ENCODE data around the gene MFNG. TPM values are rescaled to one million over a fixed set of nuclear protein-coding genes. Genes with fewer than 3 reads are reported as not detected.

Gene MFNG
- total RNA-seq, 1 experiment from 2014 or later = 3.3 TPM

DNA sequence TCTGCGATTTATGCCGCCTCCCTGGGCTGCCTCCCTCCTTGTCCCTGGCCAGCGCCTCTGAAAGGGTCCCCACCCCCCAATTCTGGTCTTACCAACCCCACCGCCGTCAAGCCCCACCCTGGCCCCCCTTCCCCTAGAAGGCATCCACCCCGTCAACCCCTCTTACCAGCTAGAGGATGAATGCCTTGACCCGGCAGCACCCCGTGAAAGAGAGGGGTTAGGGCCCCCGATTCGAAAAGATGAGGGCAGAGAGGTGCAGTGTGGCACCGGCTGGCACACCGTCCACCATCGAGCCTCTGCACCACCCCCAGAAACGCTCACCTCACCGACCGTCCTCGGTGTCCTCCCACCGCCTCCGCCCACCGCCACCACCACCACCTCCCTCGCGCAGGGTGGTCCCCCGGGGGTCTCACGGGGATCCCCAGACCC lies 59.5 kb downstream of the MFNG start:
- Histone ChIP-seq H3K56ac (ENCODE audit: insufficient read length, low read depth, low read length) (no peak overlapping the region), H3T11ph (ENCODE audit: low read length) (no peak overlapping the region), H3K18ac (ENCODE audit: insufficient read length, low read depth, low read length) (no peak overlapping the region), H3K27me3 (ENCODE audit: insufficient read depth, low read length) (peaks cover 21% of the 10 kb centered on the region), H3K79me1 (ENCODE audit: insufficient read depth, low read depth, low read length, poor library complexity, severe bottlenecking) (no peaks in the 10 kb centered on the region), H4K20me1 (ENCODE audit: control insufficient read depth, insufficient read depth, insufficient read length) (no peaks in the 10 kb centered on the region), H2BK15ac (ENCODE audit: low read depth, low read length) (no peak overlapping the region), H4K5ac (ENCODE audit: insufficient read length, low read depth, low read length) (no peak overlapping the region), H3K9ac (ENCODE audit: extremely low read depth, insufficient read length, low read length) (no peak overlapping the region), H2BK5ac (ENCODE audit: insufficient read length, low read length) (no peak overlapping the region), H3K9me3 (ENCODE audit: control insufficient read depth, low read depth, low read length) (no peaks in the 10 kb centered on the region), H3K4ac (ENCODE audit: low read depth, low read length) (no peak overlapping the region), H3K4me2 (ENCODE audit: insufficient read depth, insufficient read length, low read length) (peak overlapping the region; percentile 56), H2BK120ac (ENCODE audit: low read depth, low read length, poor library complexity, severe bottlenecking) (no peak overlapping the region), H3K27ac (ENCODE audit: insufficient read length, low read depth, low read length) (no peak overlapping the region), H2BK12ac (ENCODE audit: insufficient read length, low read depth, low read length) (no peak overlapping the region), H2AK5ac (ENCODE audit: insufficient read length, low read length) (no peak overlapping the region), H2AFZ (ENCODE audit: low read length) (no peak overlapping the region), H4K91ac (ENCODE audit: insufficient read length, low read depth, low read length) (no peak overlapping the region), H3K4me1 (ENCODE audit: insufficient read depth, low read length) (no peaks in the 10 kb centered on the region), H3K14ac (ENCODE audit: insufficient read depth, low read length) (no peak overlapping the region), H4K8ac (replicated peaks; ENCODE audit: insufficient read length, low read depth, low read length) (no peak overlapping the region), H3K23ac (ENCODE audit: insufficient read length, low read depth, low read length) (no peak overlapping the region), H3K79me2 (ENCODE audit: insufficient read depth, low read length) (no peaks in the 10 kb centered on the region), H2BK20ac (ENCODE audit: low read depth, low read length, poor library complexity, severe bottlenecking) (no peak overlapping the region), H3K23me2 (ENCODE audit: insufficient read length, low read depth, low read length, poor library complexity, severe bottlenecking) (peaks cover 6% of the 10 kb centered on the region)
- peaks cover 75% of the 10 kb centered on the region for H3K27me3 Mint-ChIP-seq (ENCODE audit: low read depth)
- peaks cover 16 to 33% of the 10 kb centered on the region in 2 experiments for H3K4me1 Mint-ChIP-seq
- DNase-seq = no peak
- H3K27ac Mint-ChIP-seq = no peak overlapping the region
- no CpG with 5 or more reads among the region's 24 CpGs for WGBS (ENCODE audit: extremely low coverage, insufficient read length, low lambda C conversion rate)
- peak overlapping the region; percentile 58 to 83 for H3K4me3 Mint-ChIP-seq
- H3K36me3 Mint-ChIP-seq (ENCODE audit: insufficient read depth in 1 of 3, low read depth in 3 of 3) = no peaks in the 10 kb centered on the region; a peak in 1 of 7 replicates
- H3K9me3 Mint-ChIP-seq = no peaks in the 10 kb centered on the region; a peak in 2 of 5 replicates
- TF ChIP-seq, protein P1, sequence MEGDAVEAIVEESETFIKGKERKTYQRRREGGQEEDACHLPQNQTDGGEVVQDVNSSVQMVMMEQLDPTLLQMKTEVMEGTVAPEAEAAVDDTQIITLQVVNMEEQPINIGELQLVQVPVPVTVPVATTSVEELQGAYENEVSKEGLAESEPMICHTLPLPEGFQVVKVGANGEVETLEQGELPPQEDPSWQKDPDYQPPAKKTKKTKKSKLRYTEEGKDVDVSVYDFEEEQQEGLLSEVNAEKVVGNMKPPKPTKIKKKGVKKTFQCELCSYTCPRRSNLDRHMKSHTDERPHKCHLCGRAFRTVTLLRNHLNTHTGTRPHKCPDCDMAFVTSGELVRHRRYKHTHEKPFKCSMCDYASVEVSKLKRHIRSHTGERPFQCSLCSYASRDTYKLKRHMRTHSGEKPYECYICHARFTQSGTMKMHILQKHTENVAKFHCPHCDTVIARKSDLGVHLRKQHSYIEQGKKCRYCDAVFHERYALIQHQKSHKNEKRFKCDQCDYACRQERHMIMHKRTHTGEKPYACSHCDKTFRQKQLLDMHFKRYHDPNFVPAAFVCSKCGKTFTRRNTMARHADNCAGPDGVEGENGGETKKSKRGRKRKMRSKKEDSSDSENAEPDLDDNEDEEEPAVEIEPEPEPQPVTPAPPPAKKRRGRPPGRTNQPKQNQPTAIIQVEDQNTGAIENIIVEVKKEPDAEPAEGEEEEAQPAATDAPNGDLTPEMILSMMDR (conservative IDR thresholded peaks at IDR 0.05) = no peak

Data from H9 (cell line).